ENCODE data around the gene PDCD11.

The PDCD11 gene

DNA sequence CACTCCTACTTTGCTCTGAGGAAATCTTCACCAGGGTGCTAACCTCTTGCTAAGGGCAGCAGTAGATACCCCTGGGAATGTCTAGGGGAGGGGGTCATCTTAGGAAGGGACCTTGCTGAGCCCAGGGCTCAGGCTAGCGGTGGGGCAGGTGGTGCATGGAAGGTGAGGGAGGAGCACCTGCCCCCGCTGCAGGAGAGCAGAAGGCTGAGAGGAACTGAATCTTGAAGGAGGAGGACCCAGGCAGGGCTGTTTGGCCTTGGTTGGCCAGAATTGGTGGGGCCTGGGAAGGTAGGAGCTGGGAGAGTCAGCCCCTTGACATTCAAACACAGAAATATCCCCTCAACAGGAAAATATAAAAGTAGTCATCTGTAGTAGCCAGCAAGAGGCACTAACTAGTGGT lies 75.6 kb downstream of the PDCD11 start:
- TF ChIP-seq GATA2 (IDR thresholded peaks at IDR 0.05; ENCODE audit: low read depth, low read length), result no peak
- TF ChIP-seq GATA3 (IDR thresholded peaks at IDR 0.05; ENCODE audit: low read depth, low read length), result no peak

GRCh38 chr10:103473261-103473671 lies 76.8 kb downstream of the PDCD11 start:
- TF ChIP-seq GATA2 (IDR thresholded peaks at IDR 0.05; ENCODE audit: low read depth, low read length) (no peak), GATA3 (IDR thresholded peaks at IDR 0.05; ENCODE audit: low read depth, low read length) (no peak)

GRCh38 chr10:103474077-103474476 lies 77.7 kb downstream of the PDCD11 start:
- TF ChIP-seq GATA3 (IDR thresholded peaks at IDR 0.05; ENCODE audit: low read depth, low read length) (no peak), GATA2 (IDR thresholded peaks at IDR 0.05; ENCODE audit: low read depth, low read length) (no peak)

DNA sequence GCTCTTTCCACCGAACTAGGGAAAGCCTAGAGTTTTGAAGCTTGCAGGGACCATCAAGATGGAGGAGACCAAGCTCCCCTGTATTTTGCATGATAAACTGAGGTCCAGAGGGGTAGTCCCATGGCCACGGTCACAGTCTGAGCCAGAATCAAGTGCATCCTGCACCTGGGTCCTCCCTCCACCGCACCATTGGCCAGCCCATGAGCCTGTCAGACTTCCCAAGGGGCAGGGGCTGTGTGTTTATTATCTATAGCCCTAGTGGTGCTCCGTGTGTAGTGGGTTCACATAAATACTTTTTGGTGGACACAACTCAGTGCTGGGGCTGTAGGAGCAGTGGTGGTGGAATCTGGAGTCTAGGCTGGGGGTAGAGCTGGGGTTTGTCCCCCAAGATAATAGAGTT lies 79.0 kb downstream of the PDCD11 start:
- TF ChIP-seq GATA2 (IDR thresholded peaks at IDR 0.05; ENCODE audit: low read depth, low read length) (no peak), GATA3 (IDR thresholded peaks at IDR 0.05; ENCODE audit: low read depth, low read length) (no peak)

DNA sequence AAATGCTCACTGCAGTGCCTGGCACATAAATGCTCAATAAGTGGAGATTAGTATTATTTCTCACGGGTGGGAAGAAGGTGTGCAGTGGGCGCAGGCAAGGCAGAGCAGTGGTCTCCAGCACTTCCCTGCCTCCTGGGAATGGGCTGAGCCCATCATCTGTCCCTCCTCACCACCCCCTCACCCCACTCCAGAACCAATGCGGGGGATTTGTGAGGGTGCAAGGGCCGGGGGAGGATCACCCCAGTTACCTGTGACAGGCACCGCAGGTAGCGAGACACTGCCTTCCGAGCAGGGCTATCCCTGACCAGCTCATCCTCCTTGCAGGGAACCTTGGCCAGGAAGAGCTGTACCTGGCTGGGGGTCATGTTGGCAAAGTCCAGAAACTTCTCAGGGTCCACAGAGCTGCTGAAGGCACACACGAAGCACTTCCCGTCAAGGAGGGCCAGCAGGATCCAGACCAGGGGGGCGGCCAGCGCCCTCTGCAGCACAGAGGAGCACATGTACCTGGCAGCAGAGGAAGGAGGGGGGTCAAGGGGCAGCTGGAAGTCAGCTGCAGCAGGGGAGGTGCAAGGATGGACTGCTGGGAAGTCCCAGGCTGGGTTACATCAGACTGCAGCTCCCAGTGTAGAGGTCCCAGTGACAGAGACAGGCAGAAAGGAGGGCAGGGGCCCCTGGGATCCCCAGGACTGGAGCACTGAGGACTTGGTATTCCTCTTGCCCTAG lies 79.8 kb downstream of the PDCD11 start:
- TF ChIP-seq GATA2 (IDR thresholded peaks at IDR 0.05; ENCODE audit: low read depth, low read length), result no peak
- no peak for TF ChIP-seq GATA3 (IDR thresholded peaks at IDR 0.05; ENCODE audit: low read depth, low read length)

DNA sequence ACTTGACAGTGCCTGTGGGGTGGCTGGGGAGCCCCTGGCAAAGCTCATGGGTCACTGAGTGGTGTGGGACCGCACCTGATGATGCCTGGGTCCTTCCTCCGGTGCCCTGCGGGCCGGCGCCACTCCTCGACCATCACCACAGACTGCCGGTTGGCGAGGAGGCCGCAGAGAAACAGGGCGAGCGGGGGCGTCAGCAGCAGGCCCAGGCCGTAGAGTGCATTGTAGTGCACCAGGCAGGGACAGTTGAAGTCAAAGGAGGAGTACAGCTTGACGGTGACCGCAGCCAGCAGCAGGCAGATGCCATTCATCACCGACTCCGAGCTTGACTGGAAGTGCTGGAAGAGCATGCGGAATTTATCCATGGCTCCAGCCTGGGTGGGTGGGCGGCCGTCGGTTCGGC lies 82.2 kb downstream of the PDCD11 start:
- no peak for TF ChIP-seq GATA2 (IDR thresholded peaks at IDR 0.05; ENCODE audit: low read depth, low read length)

GRCh38 chr10:103479135-103479534 lies 82.7 kb downstream of the PDCD11 start, which contains the start of gene CALHM3:
CALHM3 (minus strand) TSS chr10:103479240; CDS start chr10:103479032, 208 bp downstream.
- TF ChIP-seq GATA2 (IDR thresholded peaks at IDR 0.05; ENCODE audit: low read depth, low read length), result no peak
- TF ChIP-seq GATA3 (IDR thresholded peaks at IDR 0.05; ENCODE audit: low read depth, low read length), result no peak

DNA sequence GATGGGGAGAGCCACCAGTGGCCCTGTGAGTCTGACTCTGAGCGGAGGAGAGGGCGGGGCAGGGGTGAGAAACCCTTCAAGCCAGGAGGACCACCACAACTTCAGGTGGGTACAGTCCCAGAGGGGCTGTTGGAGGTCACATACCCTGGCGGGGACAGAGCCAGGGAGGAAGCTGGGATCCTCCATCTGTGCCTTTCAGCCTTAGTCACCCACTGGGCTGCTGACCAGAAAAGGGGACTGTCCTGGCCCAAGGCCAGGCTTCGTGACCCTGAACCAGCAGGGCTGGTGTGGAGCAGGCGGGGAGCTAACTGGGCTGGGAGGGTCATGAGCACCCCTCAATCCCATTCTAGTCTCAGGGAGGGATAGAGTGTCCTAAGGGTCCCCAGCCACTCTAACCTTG lies 84.1 kb downstream of the PDCD11 start:
- no peak for TF ChIP-seq GATA3 (IDR thresholded peaks at IDR 0.05; ENCODE audit: low read depth, low read length)
- no peak for TF ChIP-seq GATA2 (IDR thresholded peaks at IDR 0.05; ENCODE audit: low read depth, low read length)

DNA sequence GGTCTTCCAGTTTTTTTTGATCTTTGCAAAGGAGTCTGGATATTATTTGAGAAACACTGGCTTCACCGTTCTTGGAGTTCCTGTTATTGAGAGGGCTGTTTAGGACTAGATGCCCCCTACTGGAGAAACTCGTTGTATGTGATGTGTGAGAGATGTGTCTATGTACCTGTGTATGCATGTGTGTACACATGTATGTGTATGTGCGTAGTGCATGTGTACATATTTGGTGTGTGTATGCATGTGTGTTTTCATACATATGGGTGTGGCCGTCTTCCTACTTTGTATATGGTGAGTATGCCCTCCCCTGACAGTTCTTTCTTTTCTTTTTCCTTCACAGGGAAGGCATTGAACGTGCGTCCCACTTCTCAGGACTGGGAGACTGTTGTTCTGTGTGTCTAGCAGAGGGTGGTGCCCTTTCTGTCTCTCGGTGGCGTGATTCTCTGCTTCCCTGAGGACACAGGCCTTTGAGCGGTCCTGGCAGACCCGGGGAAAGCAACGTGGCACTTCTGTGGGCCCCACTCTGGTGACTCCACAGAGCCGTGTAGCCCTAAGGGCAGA lies 85.6 kb downstream of the PDCD11 start:
- no peak for TF ChIP-seq GATA2 (IDR thresholded peaks at IDR 0.05; ENCODE audit: low read depth, low read length)

- TF ChIP-seq GATA3 (IDR thresholded peaks at IDR 0.05; ENCODE audit: low read depth, low read length), result no peak
- no peak for TF ChIP-seq GATA2 (IDR thresholded peaks at IDR 0.05; ENCODE audit: low read depth, low read length)
These were observed 90.9 kb downstream of the PDCD11 start for GRCh38 chr10:103487410-103487708.

- TF ChIP-seq GATA2 (IDR thresholded peaks at IDR 0.05; ENCODE audit: low read depth, low read length), result no peak
- TF ChIP-seq GATA3 (IDR thresholded peaks at IDR 0.05; ENCODE audit: low read depth, low read length), result no peak
These were observed 94.5 kb downstream of the PDCD11 start for GRCh38 chr10:103490986-103491314.

- TF ChIP-seq GATA3 (IDR thresholded peaks at IDR 0.05; ENCODE audit: low read depth, low read length) (no peak), GATA2 (IDR thresholded peaks at IDR 0.05; ENCODE audit: low read depth, low read length) (no peak)
These were observed 95.4 kb downstream of the PDCD11 start for GRCh38 chr10:103491729-103492364.

DNA sequence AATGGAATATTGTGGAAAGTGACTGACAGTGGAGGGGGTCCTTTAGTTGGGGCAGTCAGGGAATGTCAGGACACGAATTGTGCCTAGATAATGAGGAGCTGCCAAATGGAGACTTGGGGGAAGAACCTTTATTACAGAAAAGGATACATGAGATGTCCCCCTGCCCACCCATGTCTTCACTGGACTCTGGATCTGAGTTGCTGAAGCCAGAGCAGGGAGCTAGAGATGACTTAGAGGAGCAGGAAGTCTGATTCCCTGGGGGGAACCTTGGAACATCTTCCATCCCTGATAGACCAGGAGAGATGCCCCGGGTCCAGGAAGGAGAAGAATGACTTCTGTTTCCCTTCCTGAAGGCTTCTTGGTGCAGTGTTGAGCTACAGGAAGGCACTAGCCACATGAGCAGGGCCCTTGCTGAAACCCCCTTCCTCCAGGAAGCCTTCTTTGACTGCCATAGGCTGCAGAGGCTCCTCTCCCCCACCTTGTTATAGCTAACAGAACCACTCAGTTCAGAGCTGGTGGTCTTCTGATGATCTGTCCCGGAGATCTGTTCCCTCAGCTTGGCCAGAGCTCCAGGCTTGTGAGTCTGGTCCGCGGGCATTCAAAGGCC lies 96.3 kb downstream of the PDCD11 start:
- TF ChIP-seq GATA3 (IDR thresholded peaks at IDR 0.05; ENCODE audit: low read depth, low read length), result no peak
- TF ChIP-seq GATA2 (IDR thresholded peaks at IDR 0.05; ENCODE audit: low read depth, low read length), result no peak

GRCh38 chr10:103493362-103493915 lies 97.0 kb downstream of the PDCD11 start, which contains the start of gene NEURL1:
NEURL1 (plus strand) TSS chr10:103493705; CDS start chr10:103494388, 683 bp downstream.
- TF ChIP-seq GATA2 (IDR thresholded peaks at IDR 0.05; ENCODE audit: low read depth, low read length) (no peak), GATA3 (IDR thresholded peaks at IDR 0.05; ENCODE audit: low read depth, low read length) (no peak)

Data from SH-SY5Y (cell line).